ENCODE measurements around the gene CFTR.
"Not testable (repeated sequence)": the region's sequence is repeated elsewhere in the genome, so short reads cannot be mapped to it uniquely, and the experiment has no call there.

CFTR gene

DNA sequence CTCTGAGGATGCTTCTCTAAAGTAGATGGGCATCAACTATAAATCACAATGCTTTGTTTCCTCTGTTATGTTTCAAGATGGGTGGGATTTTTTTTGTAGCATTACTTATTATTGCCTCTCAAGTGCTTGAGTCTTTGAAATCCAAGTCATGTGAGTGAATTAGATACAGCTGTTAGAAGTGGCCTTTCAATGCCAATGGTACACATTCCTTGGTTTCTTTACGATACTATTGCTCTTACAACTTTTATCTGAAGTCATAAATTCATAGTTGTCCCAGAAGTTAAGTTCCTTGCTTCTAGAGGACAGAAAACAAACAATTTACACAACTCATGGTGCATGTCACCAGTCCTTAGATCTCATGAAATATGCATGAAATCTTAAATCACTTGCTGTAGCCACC lies 15.5 kb downstream of the CFTR start:
- Histone ChIP-seq H3K4me3 (ENCODE audit: low read depth, low read length) (no peak overlapping the region), H3K27ac (ENCODE audit: low read depth, low read length) (no peak overlapping the region), H3K27me3 (ENCODE audit: control insufficient read depth, insufficient read depth, low read length) (no peaks in the 10 kb centered on the region), H3K9ac (ENCODE audit: low read length) (no peak overlapping the region), H3K4me1 (ENCODE audit: control insufficient read depth, insufficient read depth, low read length) (no peaks in the 10 kb centered on the region), H3K36me3 (ENCODE audit: control insufficient read depth, insufficient read depth, low read length) (no peaks in the 10 kb centered on the region), H3K9me3 (ENCODE audit: control insufficient read depth, insufficient read depth, low read depth, low read length) (no peaks in the 10 kb centered on the region)

DNA sequence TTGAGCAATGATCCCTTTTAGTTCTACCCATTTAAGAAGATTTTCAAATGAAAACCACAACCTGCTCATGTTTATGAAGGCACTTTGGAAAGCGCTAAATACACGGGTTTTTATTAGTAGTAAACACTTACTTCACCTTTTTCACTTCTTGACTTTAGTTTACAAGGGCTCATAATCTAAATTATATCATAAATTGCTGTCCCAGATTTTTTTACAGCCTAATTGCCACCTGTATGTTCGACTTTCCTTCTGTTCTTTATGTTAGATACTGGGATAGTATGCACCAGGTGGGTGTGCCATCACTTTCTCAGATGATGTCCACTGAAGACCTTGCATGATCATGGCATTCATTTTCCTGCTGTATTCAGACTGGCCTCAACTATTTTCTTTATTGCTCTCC lies 22.5 kb downstream of the CFTR start:
- no peaks in the 10 kb centered on the region for H3K27me3 ChIP-seq (ENCODE audit: control insufficient read depth, insufficient read depth, low read length)
- no peaks in the 10 kb centered on the region for H3K4me1 ChIP-seq (ENCODE audit: control insufficient read depth, insufficient read depth, low read length)
- H3K36me3 ChIP-seq (ENCODE audit: control insufficient read depth, insufficient read depth, low read length): no peaks in the 10 kb centered on the region
- H3K4me3 ChIP-seq (ENCODE audit: low read depth, low read length): no peak overlapping the region
- H3K27ac ChIP-seq (ENCODE audit: low read depth, low read length): no peak overlapping the region
- no peak overlapping the region for H3K9ac ChIP-seq (ENCODE audit: low read length)
- no peaks in the 10 kb centered on the region for H3K9me3 ChIP-seq (ENCODE audit: control insufficient read depth, insufficient read depth, low read depth, low read length)

DNA sequence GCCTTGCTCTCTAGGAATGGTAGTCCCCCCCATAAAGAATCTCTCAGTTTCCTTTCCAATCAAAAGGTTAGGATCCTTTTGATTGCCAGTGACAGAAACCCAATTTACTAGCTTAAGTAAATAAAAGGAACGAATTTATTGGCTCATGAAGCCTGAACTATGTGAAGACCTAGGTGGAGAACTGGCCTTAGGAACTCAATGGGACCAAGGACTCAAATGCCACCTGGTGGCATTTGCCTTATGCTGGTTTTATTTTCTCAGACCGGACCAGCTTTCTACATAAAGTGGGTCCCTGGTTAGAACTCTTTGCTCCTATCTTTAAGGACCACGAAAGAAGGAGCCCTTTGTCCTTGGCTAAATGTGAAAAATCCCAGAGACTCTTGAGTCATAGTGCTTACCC lies 25.4 kb downstream of the CFTR start:
- Histone ChIP-seq H3K9me3 (ENCODE audit: control insufficient read depth, insufficient read depth, low read depth, low read length) (no peaks in the 10 kb centered on the region), H3K4me3 (ENCODE audit: low read depth, low read length) (no peak overlapping the region), H3K27me3 (ENCODE audit: control insufficient read depth, insufficient read depth, low read length) (no peaks in the 10 kb centered on the region), H3K4me1 (ENCODE audit: control insufficient read depth, insufficient read depth, low read length) (no peaks in the 10 kb centered on the region), H3K9ac (ENCODE audit: low read length) (no peak overlapping the region), H3K27ac (ENCODE audit: low read depth, low read length) (no peak overlapping the region), H3K36me3 (ENCODE audit: control insufficient read depth, insufficient read depth, low read length) (no peaks in the 10 kb centered on the region)

DNA sequence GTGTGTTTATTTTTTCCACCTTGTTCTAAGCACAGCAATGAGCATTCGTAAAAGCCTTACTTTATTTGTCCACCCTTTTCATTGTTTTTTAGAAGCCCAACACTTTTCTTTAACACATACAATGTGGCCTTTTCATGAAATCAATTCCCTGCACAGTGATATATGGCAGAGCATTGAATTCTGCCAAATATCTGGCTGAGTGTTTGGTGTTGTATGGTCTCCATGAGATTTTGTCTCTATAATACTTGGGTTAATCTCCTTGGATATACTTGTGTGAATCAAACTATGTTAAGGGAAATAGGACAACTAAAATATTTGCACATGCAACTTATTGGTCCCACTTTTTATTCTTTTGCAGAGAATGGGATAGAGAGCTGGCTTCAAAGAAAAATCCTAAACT lies 28.9 kb downstream of the CFTR start:
- no peak overlapping the region for H3K9ac ChIP-seq (ENCODE audit: low read length)
- no peaks in the 10 kb centered on the region for H3K36me3 ChIP-seq (ENCODE audit: control insufficient read depth, insufficient read depth, low read length)
- no peaks in the 10 kb centered on the region for H3K9me3 ChIP-seq (ENCODE audit: control insufficient read depth, insufficient read depth, low read depth, low read length)
- H3K27me3 ChIP-seq (ENCODE audit: control insufficient read depth, insufficient read depth, low read length): no peaks in the 10 kb centered on the region
- no peak overlapping the region for H3K27ac ChIP-seq (ENCODE audit: low read depth, low read length)
- H3K4me1 ChIP-seq (ENCODE audit: control insufficient read depth, insufficient read depth, low read length): no peaks in the 10 kb centered on the region
- no peak overlapping the region for H3K4me3 ChIP-seq (ENCODE audit: low read depth, low read length)

DNA sequence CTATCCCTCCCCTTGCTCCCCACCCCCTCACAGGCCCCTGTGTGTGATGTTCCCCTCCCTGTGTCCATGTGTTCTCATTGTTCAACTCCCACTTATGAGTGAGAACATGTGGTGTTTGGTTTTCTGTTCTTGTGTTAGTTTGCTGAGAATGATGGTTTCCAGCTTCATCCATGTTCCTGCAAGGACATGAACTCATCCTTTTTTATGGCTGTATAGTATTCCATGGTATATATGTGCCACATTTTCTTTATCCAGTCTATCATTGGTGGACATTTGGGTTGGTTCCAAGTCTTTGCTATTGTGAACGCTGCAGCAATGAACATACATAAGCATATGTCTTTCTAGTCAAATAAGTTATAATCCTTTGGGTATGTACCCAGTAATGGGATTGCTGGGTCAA lies 37.4 kb downstream of the CFTR start:
- not testable (repeated sequence) for H3K27me3 ChIP-seq (ENCODE audit: control insufficient read depth, insufficient read depth, low read length); H3K9ac ChIP-seq (ENCODE audit: low read length); H3K36me3 ChIP-seq (ENCODE audit: control insufficient read depth, insufficient read depth, low read length); H3K4me3 ChIP-seq (ENCODE audit: low read depth, low read length); H3K4me1 ChIP-seq (ENCODE audit: control insufficient read depth, insufficient read depth, low read length); H3K27ac ChIP-seq (ENCODE audit: low read depth, low read length); H3K9me3 ChIP-seq (ENCODE audit: control insufficient read depth, insufficient read depth, low read depth, low read length)

DNA sequence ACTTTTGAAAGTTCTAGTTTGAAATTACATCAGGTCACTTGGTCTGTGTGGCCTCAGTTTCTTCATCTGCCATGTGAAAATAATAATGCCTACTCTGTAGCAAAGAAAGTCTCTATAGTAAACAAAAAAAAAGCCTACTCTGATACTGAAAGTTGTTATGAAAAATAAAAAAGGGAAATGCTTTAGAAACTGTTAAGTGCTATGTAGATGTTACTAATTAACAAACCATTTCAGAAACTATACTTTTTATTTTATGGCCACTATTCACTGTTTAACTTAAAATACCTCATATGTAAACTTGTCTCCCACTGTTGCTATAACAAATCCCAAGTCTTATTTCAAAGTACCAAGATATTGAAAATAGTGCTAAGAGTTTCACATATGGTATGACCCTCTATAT lies 50.6 kb downstream of the CFTR start:
- H3K27ac ChIP-seq (ENCODE audit: low read depth, low read length): no peak overlapping the region

DNA sequence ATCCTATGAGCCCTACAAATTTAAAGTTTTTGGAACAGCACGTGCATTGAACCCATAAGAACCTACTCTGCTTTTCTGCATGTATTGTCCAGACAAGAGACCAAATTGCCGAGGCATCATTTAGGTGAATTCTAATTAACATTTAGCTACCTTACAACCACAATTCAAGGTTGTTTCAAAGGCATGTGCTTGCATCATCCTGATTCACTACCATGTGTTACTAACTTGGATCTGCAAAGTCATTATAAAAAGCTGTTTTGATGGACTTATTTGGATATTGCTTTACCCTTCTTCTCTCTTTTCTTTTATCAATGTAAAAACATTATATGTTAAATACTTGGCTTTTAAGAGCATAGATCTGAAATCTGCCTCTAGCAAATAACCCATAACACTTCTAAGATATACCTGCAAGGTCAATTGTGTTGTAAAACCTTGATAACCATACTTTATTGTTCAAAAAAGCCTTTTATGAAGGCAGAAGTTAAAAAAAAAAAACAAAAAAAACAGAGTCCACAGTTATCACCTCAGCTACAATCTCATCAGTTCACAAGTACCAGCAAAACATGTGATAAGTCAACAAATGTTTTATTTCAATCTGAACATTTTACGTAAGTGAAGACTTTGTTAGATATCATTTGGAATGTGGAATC lies 51.9 kb downstream of the CFTR start:
- Histone ChIP-seq H3K27me3 (ENCODE audit: control insufficient read depth, insufficient read depth, low read length) (no peaks in the 10 kb centered on the region), H3K36me3 (ENCODE audit: control insufficient read depth, insufficient read depth, low read length) (no peaks in the 10 kb centered on the region), H3K9ac (ENCODE audit: low read length) (no peak overlapping the region), H3K4me3 (ENCODE audit: low read depth, low read length) (no peak overlapping the region), H3K27ac (ENCODE audit: low read depth, low read length) (no peak overlapping the region), H3K9me3 (ENCODE audit: control insufficient read depth, insufficient read depth, low read depth, low read length) (no peaks in the 10 kb centered on the region), H3K4me1 (ENCODE audit: control insufficient read depth, insufficient read depth, low read length) (no peaks in the 10 kb centered on the region)

More for the DNA sequence above, 50.6 kb downstream of the CFTR start:
- H3K4me3 ChIP-seq (ENCODE audit: low read depth, low read length): no peak overlapping the region
- no peaks in the 10 kb centered on the region for H3K4me1 ChIP-seq (ENCODE audit: control insufficient read depth, insufficient read depth, low read length)
- H3K36me3 ChIP-seq (ENCODE audit: control insufficient read depth, insufficient read depth, low read length): no peaks in the 10 kb centered on the region
- no peaks in the 10 kb centered on the region for H3K27me3 ChIP-seq (ENCODE audit: control insufficient read depth, insufficient read depth, low read length)
- H3K9ac ChIP-seq (ENCODE audit: low read length): no peak overlapping the region
- no peaks in the 10 kb centered on the region for H3K9me3 ChIP-seq (ENCODE audit: control insufficient read depth, insufficient read depth, low read depth, low read length)

DNA sequence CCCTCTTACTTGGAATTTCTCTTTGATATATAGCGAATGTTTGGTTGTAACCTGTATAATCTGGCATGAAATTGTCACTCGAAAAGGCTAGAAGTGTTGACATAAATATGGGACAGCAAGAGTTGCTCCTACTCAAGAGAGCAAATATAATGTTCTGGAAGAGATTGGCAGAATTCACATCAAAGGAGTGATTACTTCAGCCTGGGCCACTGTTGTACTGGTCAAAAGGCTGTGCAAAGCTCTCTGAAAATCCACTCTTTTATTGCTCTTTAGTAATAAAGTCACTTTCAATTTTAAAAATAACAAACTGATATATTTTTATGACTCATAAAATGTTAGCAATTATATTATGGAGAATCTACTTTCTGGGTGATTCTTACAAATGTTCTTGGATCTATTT lies 58.2 kb downstream of the CFTR start:
- Histone ChIP-seq H3K4me1 (ENCODE audit: control insufficient read depth, insufficient read depth, low read length) (no peaks in the 10 kb centered on the region), H3K4me3 (ENCODE audit: low read depth, low read length) (no peak overlapping the region), H3K9ac (ENCODE audit: low read length) (no peak overlapping the region), H3K9me3 (ENCODE audit: control insufficient read depth, insufficient read depth, low read depth, low read length) (no peaks in the 10 kb centered on the region), H3K27ac (ENCODE audit: low read depth, low read length) (no peak overlapping the region), H3K27me3 (ENCODE audit: control insufficient read depth, insufficient read depth, low read length) (no peaks in the 10 kb centered on the region), H3K36me3 (ENCODE audit: control insufficient read depth, insufficient read depth, low read length) (no peaks in the 10 kb centered on the region)

DNA sequence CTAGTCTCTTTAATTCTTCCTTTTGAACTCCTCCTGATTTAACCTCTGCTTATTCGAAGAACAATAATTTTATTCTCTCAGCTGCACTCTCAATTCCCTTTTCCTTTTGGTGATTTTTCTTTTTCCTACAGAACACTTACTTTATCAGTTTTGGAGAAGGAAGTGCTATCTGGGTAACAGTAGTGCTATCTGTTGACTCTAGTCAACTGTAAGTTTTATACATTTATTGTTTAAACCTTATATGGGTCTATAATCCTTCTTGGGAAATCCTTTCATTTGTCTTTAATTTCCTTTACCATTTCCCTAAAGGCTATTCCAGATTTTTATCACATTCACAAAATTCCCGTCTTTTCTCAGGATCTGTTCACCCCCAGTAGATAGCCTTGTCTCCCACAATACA lies 64.2 kb downstream of the CFTR start:
- Histone ChIP-seq H3K27ac (ENCODE audit: low read depth, low read length) (no peak overlapping the region), H3K4me1 (ENCODE audit: control insufficient read depth, insufficient read depth, low read length) (no peaks in the 10 kb centered on the region), H3K4me3 (ENCODE audit: low read depth, low read length) (no peak overlapping the region), H3K36me3 (ENCODE audit: control insufficient read depth, insufficient read depth, low read length) (no peaks in the 10 kb centered on the region), H3K9me3 (ENCODE audit: control insufficient read depth, insufficient read depth, low read depth, low read length) (no peaks in the 10 kb centered on the region), H3K9ac (ENCODE audit: low read length) (no peak overlapping the region), H3K27me3 (ENCODE audit: control insufficient read depth, insufficient read depth, low read length) (no peaks in the 10 kb centered on the region)

DNA sequence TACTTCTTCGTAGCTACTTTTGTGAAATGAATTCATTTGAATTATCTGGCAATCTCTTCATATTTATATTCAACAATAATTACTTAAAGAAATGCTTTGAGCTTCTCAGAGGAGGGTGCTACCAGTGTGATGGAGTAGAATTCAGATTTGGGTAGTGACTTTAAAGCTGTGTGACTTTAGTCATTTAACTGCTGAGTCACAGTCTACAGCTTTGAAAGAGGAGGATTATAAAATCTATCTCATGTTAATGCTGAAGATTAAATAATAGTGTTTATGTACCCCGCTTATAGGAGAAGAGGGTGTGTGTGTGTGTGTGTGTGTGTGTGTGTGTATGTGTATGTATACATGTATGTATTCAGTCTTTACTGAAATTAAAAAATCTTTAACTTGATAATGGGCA lies 68.2 kb downstream of the CFTR start:
- H3K4me1 ChIP-seq (ENCODE audit: control insufficient read depth, insufficient read depth, low read length): no peaks in the 10 kb centered on the region
- H3K36me3 ChIP-seq (ENCODE audit: control insufficient read depth, insufficient read depth, low read length): no peaks in the 10 kb centered on the region
- H3K27ac ChIP-seq (ENCODE audit: low read depth, low read length): no peak overlapping the region
- H3K27me3 ChIP-seq (ENCODE audit: control insufficient read depth, insufficient read depth, low read length): no peaks in the 10 kb centered on the region
- H3K9ac ChIP-seq (ENCODE audit: low read length): no peak overlapping the region
- H3K4me3 ChIP-seq (ENCODE audit: low read depth, low read length): no peak overlapping the region
- H3K9me3 ChIP-seq (ENCODE audit: control insufficient read depth, insufficient read depth, low read depth, low read length): no peaks in the 10 kb centered on the region

DNA sequence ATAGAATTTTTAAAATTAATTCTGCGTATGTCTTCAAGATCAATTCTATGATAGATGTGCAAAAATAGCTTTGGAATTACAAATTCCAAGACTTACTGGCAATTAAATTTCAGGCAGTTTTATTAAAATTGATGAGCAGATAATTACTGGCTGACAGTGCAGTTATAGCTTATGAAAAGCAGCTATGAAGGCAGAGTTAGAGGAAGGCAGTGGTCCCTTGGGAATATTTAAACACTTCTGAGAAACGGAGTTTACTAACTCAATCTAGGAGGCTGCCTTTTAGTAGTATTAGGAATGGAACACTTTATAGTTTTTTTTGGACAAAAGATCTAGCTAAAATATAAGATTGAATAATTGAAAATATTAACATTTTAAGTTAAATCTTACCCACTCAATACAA lies 70.8 kb downstream of the CFTR start:
- Histone ChIP-seq H3K9ac (ENCODE audit: low read length) (no peak overlapping the region), H3K36me3 (ENCODE audit: control insufficient read depth, insufficient read depth, low read length) (no peaks in the 10 kb centered on the region), H3K4me3 (ENCODE audit: low read depth, low read length) (no peak overlapping the region), H3K27me3 (ENCODE audit: control insufficient read depth, insufficient read depth, low read length) (no peaks in the 10 kb centered on the region), H3K9me3 (ENCODE audit: control insufficient read depth, insufficient read depth, low read depth, low read length) (no peaks in the 10 kb centered on the region), H3K4me1 (ENCODE audit: control insufficient read depth, insufficient read depth, low read length) (no peaks in the 10 kb centered on the region), H3K27ac (ENCODE audit: low read depth, low read length) (no peak overlapping the region)

DNA sequence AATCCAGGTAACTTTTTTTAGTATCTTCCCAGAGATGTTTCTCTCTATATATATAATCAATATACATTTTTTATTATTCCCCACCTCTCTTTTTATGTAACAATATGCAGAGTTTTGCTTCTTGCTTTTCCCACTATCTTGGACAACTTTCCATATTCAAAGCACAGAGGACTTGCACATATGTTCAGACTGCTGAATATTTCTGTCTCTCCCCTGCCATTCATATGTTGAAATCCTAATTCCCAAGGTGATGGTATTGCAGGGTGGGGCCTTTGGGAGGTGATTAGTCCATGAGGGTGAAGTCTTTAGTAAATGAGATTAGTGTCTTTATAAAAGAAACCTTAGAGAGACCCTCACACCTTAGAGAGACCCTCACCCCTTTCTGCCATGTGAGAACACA lies 72.8 kb downstream of the CFTR start:
- Histone ChIP-seq H3K4me1 (ENCODE audit: control insufficient read depth, insufficient read depth, low read length) (no peaks in the 10 kb centered on the region), H3K9ac (ENCODE audit: low read length) (no peak overlapping the region), H3K9me3 (ENCODE audit: control insufficient read depth, insufficient read depth, low read depth, low read length) (no peaks in the 10 kb centered on the region), H3K27ac (ENCODE audit: low read depth, low read length) (no peak overlapping the region), H3K27me3 (ENCODE audit: control insufficient read depth, insufficient read depth, low read length) (no peaks in the 10 kb centered on the region), H3K36me3 (ENCODE audit: control insufficient read depth, insufficient read depth, low read length) (no peaks in the 10 kb centered on the region), H3K4me3 (ENCODE audit: low read depth, low read length) (no peak overlapping the region)
